ENCODE measurements around the gene PADI2.
A peak's percentile ranks its signal among the peaks of the same experiment; 100 is the strongest.
"Not testable (repeated sequence)": the region's sequence is repeated elsewhere in the genome, so short reads cannot be mapped to it uniquely, and the experiment has no call there.

The PADI2 gene

GRCh38 chr1:17081439-17081838 is 37.8 kb downstream of the PADI2 start:
- DNase-seq (ENCODE audit: low read depth in 2 of 2), result no peak

GRCh38 chr1:17080880-17081279 is 38.4 kb downstream of the PADI2 start:
- no peak for DNase-seq (ENCODE audit: low read depth in 2 of 2)

- DNase-seq (ENCODE audit: low read depth in 2 of 2), result no peak
Measured at GRCh38 chr1:17080085-17080759, 39.0 kb downstream of the PADI2 start.

- no peak for DNase-seq (ENCODE audit: low read depth in 2 of 2)
Measured at GRCh38 chr1:17078991-17079868, 40.0 kb downstream of the PADI2 start.

- no peak for DNase-seq (ENCODE audit: low read depth in 2 of 2)
Measured at GRCh38 chr1:17075470-17076255, 43.6 kb downstream of the PADI2 start.

GRCh38 chr1:17071794-17072193 is 47.5 kb downstream of the PADI2 start:
- DNase-seq (ENCODE audit: low read depth in 2 of 2), result no peak

- DNase-seq (ENCODE audit: low read depth in 2 of 2), result no peak
Measured at GRCh38 chr1:17070163-17070525, 49.1 kb downstream of the PADI2 start.

GRCh38 chr1:17069452-17070162 is 49.6 kb downstream of the PADI2 start:
- DNase-seq (ENCODE audit: low read depth in 2 of 2), result no peak

- DNase-seq (ENCODE audit: low read depth in 2 of 2), result no peak
Measured at GRCh38 chr1:17068789-17069188, 50.5 kb downstream of the PADI2 start.

- no peak for DNase-seq (ENCODE audit: low read depth in 2 of 2)
Measured at GRCh38 chr1:17067465-17068240, 51.6 kb downstream of the PADI2 start.

GRCh38 chr1:17067069-17067426 is 52.2 kb downstream of the PADI2 start:
- no peak for DNase-seq (ENCODE audit: low read depth in 2 of 2)

GRCh38 chr1:17066361-17067068 is 52.7 kb downstream of the PADI2 start:
- no peak for DNase-seq (ENCODE audit: low read depth in 2 of 2)

- no peak for DNase-seq (ENCODE audit: low read depth in 2 of 2)
Measured at GRCh38 chr1:17065666-17066065, 53.6 kb downstream of the PADI2 start.

GRCh38 chr1:17062751-17063150 is 56.5 kb downstream of the PADI2 start:
- DNase-seq (ENCODE audit: low read depth in 2 of 2), result not testable (repeated sequence)

- no peak for DNase-seq (ENCODE audit: low read depth in 2 of 2)
Measured at GRCh38 chr1:17061892-17062291, 57.4 kb downstream of the PADI2 start.

GRCh38 chr1:17061486-17061885 is 57.8 kb downstream of the PADI2 start:
- DNase-seq (ENCODE audit: low read depth in 2 of 2), result no peak

- no peak for DNase-seq (ENCODE audit: low read depth in 2 of 2)
Measured at GRCh38 chr1:17060306-17060749, 58.9 kb downstream of the PADI2 start.

GRCh38 chr1:17059391-17060305 is 59.6 kb downstream of the PADI2 start:
- DNase-seq (ENCODE audit: low read depth in 2 of 2), result peak; percentile 25 to 29

- DNase-seq (ENCODE audit: low read depth in 2 of 2), result no peak
Measured at GRCh38 chr1:17056551-17056950, 62.7 kb downstream of the PADI2 start.

All from fibroblast of skin of left quadriceps (primary cell).